Measurements from ENCODE around the gene PSAP. TPM values are rescaled to one million over a fixed set of nuclear protein-coding genes. Genes with fewer than 3 reads are reported as not detected.
"Not testable (repeated sequence)": the region's sequence is repeated elsewhere in the genome, so short reads cannot be mapped to it uniquely, and the experiment has no call there.

Gene PSAP
- total RNA-seq, 2 experiments from 2014 or later: 144 to 153 TPM

- H3K36me3 Mint-ChIP-seq (ENCODE audit: low read depth): no peaks in the 10 kb centered on the region
- ChIA-PET POLR2A (no interaction called here), CTCF (interaction anchor here (0.7 to 1.2 kb wide), 3 partner anchors 13 to 166 kb away, joined by 3 to 9 read pairs (median 4); no protein-coding TSS in a partner anchor)
- H3K4me1 Mint-ChIP-seq: peaks cover 23% of the 10 kb centered on the region
- peak overlapping the region; percentile 22 for H3K27ac Mint-ChIP-seq
- H3K27me3 Mint-ChIP-seq: no peaks in the 10 kb centered on the region
- H3K4me3 Mint-ChIP-seq: no peak overlapping the region
- DNase-seq: no peak
- no peaks in the 10 kb centered on the region for H3K9me3 Mint-ChIP-seq
Measured at GRCh38 chr10:71882813-71883659, 32.0 kb upstream of the PSAP start.

GRCh38 chr10:71881647-71882355 lies 30.8 kb upstream of the PSAP start:
- DNase-seq: no peak
- Mint-ChIP-seq H3K4me1 (peaks cover 30% of the 10 kb centered on the region), H3K4me3 (no peak overlapping the region), H3K36me3 (ENCODE audit: low read depth) (no peaks in the 10 kb centered on the region), H3K9me3 (no peaks in the 10 kb centered on the region), H3K27ac (peak overlapping the region; percentile 3), H3K27me3 (no peaks in the 10 kb centered on the region)
- POLR2A ChIA-PET: no interaction called here
- CTCF ChIA-PET: interaction anchor here (0.6 kb wide), 1 partner anchor 170 kb away, joined by 3 read pairs; no protein-coding TSS in a partner anchor

DNA sequence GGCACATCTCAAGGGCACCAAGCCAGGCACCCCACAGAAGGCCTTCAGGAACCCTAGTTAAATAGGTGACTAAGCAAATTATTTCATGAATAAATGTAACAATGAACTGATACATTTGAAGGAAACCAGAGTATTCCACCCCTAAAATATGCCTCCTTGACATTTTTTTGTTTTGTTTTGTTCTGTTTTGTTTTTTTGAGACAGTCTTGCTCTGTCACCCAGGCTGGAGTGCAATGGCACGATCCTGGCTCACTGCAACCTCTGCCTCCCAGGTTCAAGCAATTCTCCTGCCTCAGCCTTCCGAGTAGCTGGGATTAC lies 30.2 kb upstream of the PSAP start:
- POLR2A ChIA-PET; H3K9me3 Mint-ChIP-seq; H3K27ac Mint-ChIP-seq; H3K36me3 Mint-ChIP-seq (ENCODE audit: low read depth); H3K4me3 Mint-ChIP-seq; H3K27me3 Mint-ChIP-seq; DNase-seq: not testable (repeated sequence)
- CTCF ChIA-PET: interaction anchor here (0.6 to 1.0 kb wide), 2 partner anchors 15 to 171 kb away, joined by 3 read pairs; no protein-coding TSS in a partner anchor
- peaks cover 30% of the 10 kb centered on the region for H3K4me1 Mint-ChIP-seq

GRCh38 chr10:71880425-71881306 lies 29.6 kb upstream of the PSAP start:
- no peak overlapping the region for H3K4me3 Mint-ChIP-seq
- no peak for DNase-seq
- ChIA-PET CTCF (interaction anchor here (1.0 kb wide), 1 partner anchor 16 kb away, joined by 3 read pairs; no protein-coding TSS in a partner anchor), POLR2A (interaction anchor here (0.6 kb wide), 1 partner anchor 31 kb away, joined by 7 read pairs; no protein-coding TSS in a partner anchor)
- no peaks in the 10 kb centered on the region for H3K9me3 Mint-ChIP-seq
- no peaks in the 10 kb centered on the region for H3K36me3 Mint-ChIP-seq (ENCODE audit: low read depth)
- H3K4me1 Mint-ChIP-seq: peaks cover 30% of the 10 kb centered on the region
- H3K27ac Mint-ChIP-seq: no peak overlapping the region
- H3K27me3 Mint-ChIP-seq: no peaks in the 10 kb centered on the region

GRCh38 chr10:71878327-71879034 lies 27.4 kb upstream of the PSAP start:
- Mint-ChIP-seq H3K9me3 (no peaks in the 10 kb centered on the region), H3K4me3 (no peak overlapping the region), H3K36me3 (ENCODE audit: low read depth) (no peaks in the 10 kb centered on the region), H3K4me1 (peaks cover 28% of the 10 kb centered on the region), H3K27ac (peak overlapping the region; percentile 72), H3K27me3 (no peaks in the 10 kb centered on the region)
- ChIA-PET POLR2A (no interaction called here), CTCF (interaction anchor here (0.6 to 1.4 kb wide), 3 partner anchors 18 to 609 kb away, joined by 3 to 5 read pairs (median 3); no protein-coding TSS in a partner anchor)
- DNase-seq: peak; percentile 40

DNA sequence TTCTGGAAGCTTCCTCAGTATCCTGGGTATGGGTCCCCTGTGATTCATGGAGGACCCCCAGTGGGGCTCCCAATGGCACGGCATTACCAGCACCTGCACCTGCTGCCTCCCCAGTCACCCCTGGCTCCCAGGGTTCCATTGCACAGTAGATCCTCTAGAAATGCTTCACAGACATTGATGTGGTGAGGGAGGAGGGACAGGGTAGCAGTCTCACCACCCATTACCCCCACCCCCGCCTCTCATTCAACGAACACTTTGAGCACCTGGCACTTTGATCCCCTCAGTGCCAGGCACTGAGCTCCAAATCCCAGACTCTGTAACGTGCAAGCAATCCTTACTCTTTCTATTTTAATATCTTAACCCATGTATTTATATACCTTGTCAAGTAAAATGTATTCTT lies 26.8 kb upstream of the PSAP start:
- Mint-ChIP-seq H3K36me3 (ENCODE audit: low read depth) (no peaks in the 10 kb centered on the region), H3K4me3 (no peak overlapping the region), H3K9me3 (no peaks in the 10 kb centered on the region), H3K27me3 (no peaks in the 10 kb centered on the region), H3K4me1 (peaks cover 21% of the 10 kb centered on the region), H3K27ac (peak overlapping the region; percentile 60)
- ChIA-PET CTCF (interaction anchor here (0.6 to 1.4 kb wide), 2 partner anchors 19 to 608 kb away, joined by 3 to 5 read pairs; no protein-coding TSS in a partner anchor), POLR2A (no interaction called here)
- DNase-seq: no peak

GRCh38 chr10:71874680-71875354 lies 23.8 kb upstream of the PSAP start:
- POLR2A ChIA-PET: interaction anchor here (0.8 kb wide), 1 partner anchor 1241 kb away, joined by 3 read pairs; no protein-coding TSS in a partner anchor
- H3K27me3 Mint-ChIP-seq; H3K36me3 Mint-ChIP-seq (ENCODE audit: low read depth); CTCF ChIA-PET; H3K4me3 Mint-ChIP-seq; H3K27ac Mint-ChIP-seq; H3K9me3 Mint-ChIP-seq; DNase-seq: not testable (repeated sequence)
- peaks cover 17% of the 10 kb centered on the region for H3K4me1 Mint-ChIP-seq

DNA sequence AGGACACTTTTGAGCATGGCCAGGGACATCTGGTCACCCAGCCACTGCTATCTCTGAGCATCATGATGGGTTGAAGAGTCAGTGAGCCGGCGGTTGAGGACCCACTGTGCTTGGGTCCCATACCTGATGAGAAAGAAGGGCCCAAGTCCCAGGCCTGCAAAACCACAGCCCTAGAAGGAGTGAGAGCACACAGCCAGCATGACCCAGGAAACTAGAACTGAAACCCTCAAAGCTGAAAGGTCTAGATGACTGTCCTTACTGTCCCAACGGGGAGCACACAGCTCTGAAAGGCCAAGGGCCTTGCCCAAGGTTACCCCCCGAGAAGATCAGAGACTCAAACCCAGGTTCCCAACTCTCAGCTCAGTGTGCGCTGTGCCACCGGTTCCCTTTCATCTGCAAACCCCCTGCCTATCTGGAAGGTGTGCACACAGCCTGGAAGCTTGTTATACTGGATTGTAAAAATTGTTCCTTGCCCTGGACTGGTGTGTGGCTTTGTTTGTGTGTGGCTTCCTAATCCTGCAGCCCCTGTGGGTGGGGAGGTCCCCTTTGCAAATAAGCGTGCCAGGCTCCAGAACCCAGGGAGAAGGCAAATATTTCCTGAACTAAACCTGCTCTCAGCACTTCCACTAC lies 22.6 kb upstream of the PSAP start:
- no peaks in the 10 kb centered on the region for H3K36me3 Mint-ChIP-seq (ENCODE audit: low read depth)
- H3K4me1 Mint-ChIP-seq: peaks cover 11% of the 10 kb centered on the region
- H3K4me3 Mint-ChIP-seq: no peak overlapping the region
- ChIA-PET POLR2A (interaction anchor here (0.6 to 0.8 kb wide), 2 partner anchors 11 to 1242 kb away, joined by 3 read pairs; no protein-coding TSS in a partner anchor), CTCF (no interaction called here)
- DNase-seq: no peak
- no peaks in the 10 kb centered on the region for H3K27me3 Mint-ChIP-seq
- no peaks in the 10 kb centered on the region for H3K9me3 Mint-ChIP-seq
- no peak overlapping the region for H3K27ac Mint-ChIP-seq

- POLR2A ChIA-PET; H3K9me3 Mint-ChIP-seq; H3K27ac Mint-ChIP-seq; H3K4me1 Mint-ChIP-seq; H3K36me3 Mint-ChIP-seq (ENCODE audit: low read depth); H3K27me3 Mint-ChIP-seq; H3K4me3 Mint-ChIP-seq; CTCF ChIA-PET; DNase-seq: not testable (repeated sequence)
Measured at GRCh38 chr10:71869601-71870000, 18.6 kb upstream of the PSAP start.

- Mint-ChIP-seq H3K4me3 (no peak overlapping the region), H3K9me3 (no peaks in the 10 kb centered on the region), H3K27ac (no peak overlapping the region), H3K27me3 (no peaks in the 10 kb centered on the region), H3K4me1 (peaks cover 3% of the 10 kb centered on the region), H3K36me3 (ENCODE audit: low read depth) (no peaks in the 10 kb centered on the region)
- ChIA-PET CTCF (interaction anchor here (0.6 kb wide), 1 partner anchor 29 kb away, joined by 3 read pairs; no protein-coding TSS in a partner anchor), POLR2A (no interaction called here)
- no peak for DNase-seq
Measured at GRCh38 chr10:71868192-71868697, 17.2 kb upstream of the PSAP start.

GRCh38 chr10:71865561-71866041 lies 14.6 kb upstream of the PSAP start:
- no peak for DNase-seq
- ChIA-PET POLR2A (no interaction called here), CTCF (interaction anchor here (1.3 kb wide), 1 partner anchor 10 kb away, joined by 4 read pairs; no protein-coding TSS in a partner anchor)
- no peaks in the 10 kb centered on the region for H3K9me3 Mint-ChIP-seq
- no peaks in the 10 kb centered on the region for H3K27me3 Mint-ChIP-seq
- no peak overlapping the region for H3K4me3 Mint-ChIP-seq
- H3K4me1 Mint-ChIP-seq: peaks cover 4% of the 10 kb centered on the region
- no peak overlapping the region for H3K27ac Mint-ChIP-seq
- no peaks in the 10 kb centered on the region for H3K36me3 Mint-ChIP-seq (ENCODE audit: low read depth)

Data from activated CD4-positive, alpha-beta T cell treated with anti-CD3 and anti-CD28 coated beads, Interleukin-2, amount 10 ng/mL, durations not matched to agents 7 days and 5 days (primary cell).